NB4 (cell line): ENCODE measurements around the gene GSKIP.

Experiments
- CTCF ChIP-seq: IDR thresholded peaks from one replicate; pipeline ENCODE4 v1.5.1; 2012; ENCODE audit warnings: low read depth, low read length
- MAX ChIP-seq: IDR thresholded peaks from 2 replicates; pipeline ENCODE4 v1.6.1; 2011; ENCODE audit warnings: low read depth, low read length
- MYC ChIP-seq: IDR thresholded peaks from 2 replicates; pipeline ENCODE4 v1.6.1; 2011; ENCODE audit warnings: low read depth, low read length
- POLR2A ChIP-seq: IDR thresholded peaks from 2 replicates; pipeline ENCODE4 v1.6.1; 2011; ENCODE audit warnings: mild to moderate bottlenecking; ENCODE audit not compliant: insufficient read length; ENCODE audit errors: extremely low read depth

- no peak for TF ChIP-seq POLR2A
- TF ChIP-seq CTCF, result no peak
- no peak for TF ChIP-seq MAX
- no peak for TF ChIP-seq MYC
Measured at GRCh38 chr14:96349286-96350075, 13.8 kb upstream of the GSKIP start.
